Endothelial cell of umbilical vein (primary cell): ENCODE measurements around the gene BCAS3. TPM values are rescaled to one million over a fixed set of nuclear protein-coding genes. Genes with fewer than 3 reads are reported as not detected.

Experiments used
- BruUV-seq: library from RNA; stranded (reverse); fragments of 400-500 nt; replicated peaks from 2 replicates; lab custom pipeline; 2021; lab: Mats Ljungman, UMichigan
- CTCF ChIA-PET: fragments of 300-600, 350-600 bp; sonication (Branson Sonifier 250); formaldehyde crosslinking; loops from one replicate; lab custom pipeline; 2021; ENCODE audit warnings: antibody characterized with exemption, inconsistent platforms; lab: Charles Lee
- POLR2A ChIA-PET: fragments of 300-600, 350-600 bp; sonication (Branson Sonifier 250); formaldehyde crosslinking; loops from one replicate; lab custom pipeline; 2021; ENCODE audit warnings: antibody characterized with exemption, inconsistent platforms; lab: Charles Lee
- DNase-seq: peaks from one replicate; pipeline ENCODE4 v3.0.0-alpha.2; 2011; ENCODE audit warnings: low read depth, low spot score
- FAIRE-seq: peaks from 2 replicates; lab custom pipeline; 2011; peaks lifted over from hg19 to GRCh38; lab: Jason Lieb, UNC
- H2AFZ ChIP-seq: 2 replicates; pipeline ENCODE4 v1.6.0; 2012; ENCODE audit warnings: low read depth, low read length, control low read depth, inconsistent platforms
- H3K27ac ChIP-seq: 2 replicates; pipeline ENCODE4 v1.5.1; 2011; ENCODE audit warnings: low read depth, mild to moderate bottlenecking, control low read depth, low read length, moderate library complexity; ENCODE audit not compliant: insufficient read depth
- H3K27me3 ChIP-seq, 2 experiments: 2 replicates each; pipeline versions ENCODE4 v1.6.0 to v1.6.1; 2011; ENCODE audit warnings: low read length in 2 of 2, mixed read lengths in 1 of 2; ENCODE audit not compliant: control insufficient read depth in 2 of 2, insufficient read depth in 2 of 2
- H3K36me3 ChIP-seq, 2 experiments: 2 replicates in 1 of 2; 3 replicates in 1 of 2; pipeline ENCODE4 v1.5.1; 2011; ENCODE audit warnings: low read length in 2 of 2, mild to moderate bottlenecking in 1 of 2, moderate library complexity in 1 of 2; ENCODE audit not compliant: control insufficient read depth in 2 of 2, insufficient read depth in 2 of 2; ENCODE audit errors: extremely low read depth in 1 of 2
- H3K4me1 ChIP-seq: 3 replicates; pipeline ENCODE4 v1.5.1; 2011; ENCODE audit warnings: mild to moderate bottlenecking, low read length; ENCODE audit not compliant: control insufficient read depth, insufficient read depth; ENCODE audit errors: extremely low read depth
- H3K4me2 ChIP-seq: 2 replicates; pipeline ENCODE4 v1.6.1; 2011; ENCODE audit warnings: low read length, control low read depth, mixed read lengths; ENCODE audit not compliant: insufficient read depth
- H3K4me3 ChIP-seq, 3 experiments: fragments of 200-600 bp in 1 of 3; sonication (generic), shearing (Covaris generic) in 1 of 3; replicated peaks in 1 of 3; 2 replicates each; pipeline ENCODE4 v1.5.1; 2011 to 2016; ENCODE audit warnings: control low read depth in 3 of 3, low read length in 3 of 3, mild to moderate bottlenecking in 2 of 3, inconsistent platforms in 1 of 3, low read depth in 1 of 3, moderate library complexity in 1 of 3; ENCODE audit not compliant: insufficient read depth in 1 of 3
- H3K79me2 ChIP-seq: 2 replicates; pipeline ENCODE4 v1.6.0; 2012; ENCODE audit warnings: low read length, inconsistent platforms; ENCODE audit not compliant: control insufficient read depth, insufficient read depth
- H3K9ac ChIP-seq: replicated peaks from 2 replicates; pipeline ENCODE3; 2011; ENCODE audit warnings: low read length, control low read depth; ENCODE audit not compliant: insufficient read depth; ENCODE audit errors: extremely low read depth
- H3K9me1 ChIP-seq: replicated peaks from 3 replicates; pipeline ENCODE4 v1.6.0; 2011; ENCODE audit warnings: mild to moderate bottlenecking, low read length; ENCODE audit not compliant: control insufficient read depth, insufficient read depth; ENCODE audit errors: extremely low read depth
- H3K9me3 ChIP-seq: replicated peaks from 2 replicates; pipeline ENCODE4 v1.5.1; 2012; ENCODE audit warnings: low read length, inconsistent platforms; ENCODE audit not compliant: control insufficient read depth, insufficient read depth
- H4K20me1 ChIP-seq: replicated peaks from 2 replicates; pipeline ENCODE3; 2011; ENCODE audit warnings: mild to moderate bottlenecking, low read length; ENCODE audit not compliant: control insufficient read depth, insufficient read depth; ENCODE audit errors: extremely low read depth
- EZH2 ChIP-seq: IDR thresholded peaks from 2 replicates; pipeline ENCODE4 v1.6.1; 2012; ENCODE audit warnings: borderline replicate concordance, low read depth, mild to moderate bottlenecking, moderate library complexity, low read length, inconsistent platforms; ENCODE audit not compliant: severe bottlenecking
- FOS ChIP-seq: IDR thresholded peaks from 2 replicates; pipeline ENCODE4 v1.6.1; 2011; ENCODE audit warnings: mild to moderate bottlenecking, low read length, moderate library complexity, borderline replicate concordance; ENCODE audit not compliant: insufficient read depth
- GATA2 ChIP-seq: IDR thresholded peaks from 2 replicates; pipeline ENCODE4 v1.7.0; 2011; ENCODE audit warnings: low read depth, mild to moderate bottlenecking, moderate library complexity, mixed read lengths, low read length; ENCODE audit not compliant: insufficient read length, insufficient read depth
- JUN ChIP-seq: IDR thresholded peaks from 2 replicates; pipeline ENCODE4 v1.6.1; 2011; ENCODE audit warnings: borderline replicate concordance, low read depth; ENCODE audit not compliant: insufficient read length, insufficient read depth
- MYC ChIP-seq: IDR thresholded peaks from one replicate; pipeline ENCODE4 v1.6.1; 2011; ENCODE audit warnings: mild to moderate bottlenecking, low read depth, low read length
- POLR2A ChIP-seq: IDR thresholded peaks from 2 replicates; pipeline ENCODE4 v1.6.1; 2012; ENCODE audit warnings: low read depth, mild to moderate bottlenecking, control low read depth, low read length
- POLR2AphosphoS5 ChIP-seq: IDR thresholded peaks from 2 replicates; pipeline ENCODE4 v1.6.1; 2012; ENCODE audit warnings: low read depth, mild to moderate bottlenecking, control low read depth, low read length, moderate library complexity; ENCODE audit not compliant: insufficient read depth
- dilution Hi-C: fragments of 300-500 bp; cut with MboI; formaldehyde crosslinking; loops from one replicate; pipeline ENCODE4 v1.15.0; 2019; ENCODE audit warnings: low sequenced_read_pairs; ENCODE audit not compliant: extremely low pct_ligation_motif_present
- intact Hi-C: fragments of 100-400 bp; cut with micrococcal nuclease; formaldehyde crosslinking; loops from one replicate; pipeline ENCODE4 v1.10.0; 2022
- polyA plus RNA-seq, 4 experiments: library from polyadenylated mRNA; depleted of rRNA in 3 of 4; stranded (reverse) in 3 of 4; unstranded in 1 of 4; fragments of >200 nt; gene quantifications; 2 replicates each; pipeline versions ENCODE4 v1.2.1 to v1.2.3, GENCODE V29; 2011 to 2012; ENCODE audit warnings: missing spikeins in 1 of 4
- total RNA-seq: library from RNA; stranded (reverse); gene quantifications from 2 replicates; pipeline ENCODE4 v1.2.3, GENCODE V29; 2021
- TF ChIP-seq, protein P1 (sequence below): IDR thresholded peaks from 2 replicates; pipeline ENCODE4 v1.6.1; 2011; ENCODE audit not compliant: insufficient read depth, insufficient read length
- TF ChIP-seq, protein P2 (sequence below), 2 donors: IDR thresholded peaks; 1 replicate in 1 of 2; 2 replicates in 1 of 2; pipeline ENCODE4 v1.5.1; 2011; ENCODE audit warnings: low read length in 2 of 2, mild to moderate bottlenecking in 2 of 2, moderate library complexity in 2 of 2, control low read depth in 1 of 2, inconsistent platforms in 1 of 2, low read depth in 1 of 2; ENCODE audit not compliant: insufficient read depth in 1 of 2; ENCODE audit errors: extremely low read depth in 1 of 2

BCAS3 gene
- total and polyA plus RNA-seq, 2 donors (not counting 3 experiments of a cell fraction or from before 2014, with no cell fraction given): 8.2 to 16.0 TPM

DNA sequence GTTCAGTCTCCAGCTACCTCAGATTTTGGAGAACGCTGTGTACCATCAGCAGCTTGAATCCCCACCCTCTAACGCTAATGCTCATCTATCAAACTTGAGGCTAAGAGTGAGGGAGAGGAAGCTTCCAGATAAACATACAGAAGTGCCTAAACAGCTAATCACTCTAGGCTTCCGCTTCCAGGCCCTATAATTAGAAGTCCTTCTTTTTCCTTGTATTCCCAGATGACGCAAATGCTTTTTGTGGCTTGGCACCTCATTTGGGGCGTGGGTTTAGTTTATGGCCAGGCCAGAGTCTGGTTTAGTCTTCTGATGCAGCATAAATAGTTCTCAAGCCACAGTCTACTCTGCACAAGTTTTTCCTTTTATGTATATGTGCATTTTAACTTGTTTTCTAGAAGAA is 263.4 kb downstream of the BCAS3 start:
- peaks cover 2% of the 10 kb centered on the region for H3K4me1 ChIP-seq
- H3K9ac ChIP-seq: no peak overlapping the region
- H3K27me3 ChIP-seq: no peaks in the 10 kb centered on the region
- H2AFZ ChIP-seq: no peak overlapping the region
- CTCF ChIA-PET: interaction anchor here (0.8 to 2.5 kb wide), 3 partner anchors 10 to 35 kb away, joined by 3 to 9 read pairs (median 6); no protein-coding TSS in a partner anchor
- H3K27ac ChIP-seq: no peak overlapping the region
- H3K36me3 ChIP-seq: no peaks in the 10 kb centered on the region
- dilution Hi-C loops: no loop called here
- H3K79me2 ChIP-seq: no peaks in the 10 kb centered on the region
- TF ChIP-seq JUN (peak; percentile 63), EZH2 (no peak)
- no peaks in the 10 kb centered on the region for H3K9me3 ChIP-seq
- POLR2A ChIA-PET: no interaction called here
- H3K9me1 ChIP-seq: no peaks in the 10 kb centered on the region
- peak; percentile 60 for DNase-seq
- H3K4me2 ChIP-seq: no peak overlapping the region
- no peak overlapping the region for H3K4me3 ChIP-seq
- H4K20me1 ChIP-seq: no peaks in the 10 kb centered on the region
- intact Hi-C loops: no loop called here
- peak; percentile 68 for FAIRE-seq
- BruUV-seq: no TSS peak

DNA sequence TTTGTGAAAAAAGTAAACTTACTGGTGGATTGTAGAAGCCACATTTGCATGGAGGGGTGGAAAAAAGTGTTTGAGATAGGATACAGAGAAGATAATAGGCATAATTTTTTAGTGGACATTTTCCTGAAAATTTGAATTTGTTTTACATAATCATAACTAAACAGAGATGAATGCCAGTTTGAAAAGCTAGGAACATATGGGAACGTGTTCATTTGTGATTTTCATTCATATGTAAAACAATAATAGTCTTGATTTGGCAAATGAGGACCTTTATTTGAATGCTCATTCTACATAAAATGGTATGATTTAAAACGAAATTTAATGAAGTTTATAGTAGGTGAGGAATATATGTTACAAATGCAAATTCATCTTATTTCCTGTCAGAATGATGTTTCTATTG is 263.9 kb downstream of the BCAS3 start:
- no peak for DNase-seq
- TF ChIP-seq GATA2: no peak
- TF ChIP-seq MYC: no peak
- TF ChIP-seq, protein P1, sequence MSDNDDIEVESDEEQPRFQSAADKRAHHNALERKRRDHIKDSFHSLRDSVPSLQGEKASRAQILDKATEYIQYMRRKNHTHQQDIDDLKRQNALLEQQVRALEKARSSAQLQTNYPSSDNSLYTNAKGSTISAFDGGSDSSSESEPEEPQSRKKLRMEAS: no peak
- TF ChIP-seq POLR2A: no peak
- TF ChIP-seq, protein P2, sequence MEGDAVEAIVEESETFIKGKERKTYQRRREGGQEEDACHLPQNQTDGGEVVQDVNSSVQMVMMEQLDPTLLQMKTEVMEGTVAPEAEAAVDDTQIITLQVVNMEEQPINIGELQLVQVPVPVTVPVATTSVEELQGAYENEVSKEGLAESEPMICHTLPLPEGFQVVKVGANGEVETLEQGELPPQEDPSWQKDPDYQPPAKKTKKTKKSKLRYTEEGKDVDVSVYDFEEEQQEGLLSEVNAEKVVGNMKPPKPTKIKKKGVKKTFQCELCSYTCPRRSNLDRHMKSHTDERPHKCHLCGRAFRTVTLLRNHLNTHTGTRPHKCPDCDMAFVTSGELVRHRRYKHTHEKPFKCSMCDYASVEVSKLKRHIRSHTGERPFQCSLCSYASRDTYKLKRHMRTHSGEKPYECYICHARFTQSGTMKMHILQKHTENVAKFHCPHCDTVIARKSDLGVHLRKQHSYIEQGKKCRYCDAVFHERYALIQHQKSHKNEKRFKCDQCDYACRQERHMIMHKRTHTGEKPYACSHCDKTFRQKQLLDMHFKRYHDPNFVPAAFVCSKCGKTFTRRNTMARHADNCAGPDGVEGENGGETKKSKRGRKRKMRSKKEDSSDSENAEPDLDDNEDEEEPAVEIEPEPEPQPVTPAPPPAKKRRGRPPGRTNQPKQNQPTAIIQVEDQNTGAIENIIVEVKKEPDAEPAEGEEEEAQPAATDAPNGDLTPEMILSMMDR (IDR thresholded peaks at IDR 0.05; ENCODE audit: extremely low read depth in 1 of 2, insufficient read depth in 1 of 2, low read depth in 1 of 2, low read length in 2 of 2): no peak
- TF ChIP-seq EZH2: no peak
- TF ChIP-seq FOS: no peak
- no peak for TF ChIP-seq POLR2AphosphoS5
- no peak for TF ChIP-seq JUN
- Histone ChIP-seq H3K4me3 (no peak overlapping the region), H3K4me2 (no peak overlapping the region), H2AFZ (no peak overlapping the region), H4K20me1 (no peaks in the 10 kb centered on the region), H3K27me3 (no peaks in the 10 kb centered on the region), H3K4me1 (peaks cover 2% of the 10 kb centered on the region), H3K9me3 (no peaks in the 10 kb centered on the region), H3K79me2 (no peaks in the 10 kb centered on the region), H3K27ac (no peak overlapping the region), H3K9ac (no peak overlapping the region), H3K36me3 (no peaks in the 10 kb centered on the region), H3K9me1 (no peaks in the 10 kb centered on the region)
- dilution Hi-C loops (no loop called here), intact Hi-C loops (no loop called here)
- no peak for FAIRE-seq
- no TSS peak for BruUV-seq
- POLR2A ChIA-PET: no interaction called here
- CTCF ChIA-PET: interaction anchor here (0.8 to 2.5 kb wide), 3 partner anchors 10 to 35 kb away, joined by 3 to 9 read pairs (median 6); no protein-coding TSS in a partner anchor
